IMR-90 (cell line): ENCODE data around the gene SPATA46. TPM values are rescaled to one million over a fixed set of nuclear protein-coding genes. Genes with fewer than 3 reads are reported as not detected.

Experiments used
- ATAC-seq: fragments of 200-7000 bp; cut with Tn5 transposase; 2 replicates; pipeline ENCODE4 v1.9.1; 2020; ENCODE audit warnings: low read depth, mild to moderate bottlenecking, moderate library complexity
- BruUV-seq: library from RNA; stranded (reverse); fragments of 400-500 nt; replicated peaks from 2 replicates; lab custom pipeline; 2021; lab: Mats Ljungman, UMichigan
- CTCF ChIA-PET: fragments of 300-600 bp; formaldehyde crosslinking; extraction: SDS; loops from one replicate; lab custom pipeline; 2021; ENCODE audit warnings: antibody characterized with exemption; lab: Yijun Ruan, JAX
- POLR2A ChIA-PET: fragments of 300-600 bp; sonication (Branson Sonifier 250); formaldehyde crosslinking; loops from one replicate; lab custom pipeline; 2022; ENCODE audit warnings: antibody characterized with exemption; ENCODE audit not compliant: unreplicated experiment; lab: Charles Lee
- DNase-seq: peaks from one replicate; pipeline ENCODE4 v3.0.0; 2013
- H2AFZ ChIP-seq: replicated peaks from 2 replicates; pipeline ENCODE3; 2013; ENCODE audit warnings: low read length, mild to moderate bottlenecking; ENCODE audit not compliant: poor library complexity
- H2AK5ac ChIP-seq: 2 replicates; pipeline ENCODE4 v1.6.1; 2013; ENCODE audit warnings: low read depth, low read length, inconsistent platforms
- H2AK9ac ChIP-seq: replicated peaks from 2 replicates; pipeline ENCODE3; 2013; ENCODE audit warnings: mild to moderate bottlenecking, low read depth, low read length, moderate library complexity; ENCODE audit not compliant: poor library complexity
- H2BK120ac ChIP-seq: 2 replicates; pipeline ENCODE4 v1.6.1; 2013; ENCODE audit warnings: low read depth, low read length, inconsistent platforms
- H2BK15ac ChIP-seq: 3 replicates; pipeline ENCODE4 v1.6.1; 2013; ENCODE audit warnings: low read depth, low read length, inconsistent platforms
- H2BK20ac ChIP-seq: 2 replicates; pipeline ENCODE4 v1.6.1; 2013; ENCODE audit warnings: low read depth, mild to moderate bottlenecking, inconsistent platforms, low read length, moderate library complexity
- H2BK5ac ChIP-seq: 2 replicates; pipeline ENCODE4 v1.6.1; 2013; ENCODE audit warnings: mild to moderate bottlenecking, low read depth, low read length, inconsistent platforms; ENCODE audit not compliant: poor library complexity, severe bottlenecking
- H3K14ac ChIP-seq: replicated peaks from 2 replicates; pipeline ENCODE4 v1.6.1; 2013; ENCODE audit warnings: low read depth, low read length, inconsistent platforms
- H3K18ac ChIP-seq: 2 replicates; pipeline ENCODE4 v1.6.1; 2013; ENCODE audit warnings: low read depth, low read length, control low read depth
- H3K23ac ChIP-seq: 2 replicates; pipeline ENCODE4 v1.6.1; 2013; ENCODE audit warnings: low read depth, low read length, inconsistent platforms
- H3K27ac ChIP-seq: 2 replicates; pipeline ENCODE4 v1.5.1; 2013; ENCODE audit warnings: mild to moderate bottlenecking, control low read depth, low read length; ENCODE audit not compliant: insufficient read depth
- H3K27me3 ChIP-seq: 2 replicates; pipeline ENCODE4 v1.6.1; 2013; ENCODE audit warnings: low read length; ENCODE audit not compliant: control insufficient read depth, insufficient read depth
- H3K36me3 ChIP-seq: 2 replicates; pipeline ENCODE4 v1.6.1; 2013; ENCODE audit warnings: low read length, mixed read lengths; ENCODE audit not compliant: control insufficient read depth, insufficient read depth
- H3K4ac ChIP-seq: 2 replicates; pipeline ENCODE4 v1.6.1; 2013; ENCODE audit warnings: low read depth, low read length, inconsistent platforms
- H3K4me1 ChIP-seq: 2 replicates; pipeline ENCODE4 v1.6.1; 2013; ENCODE audit warnings: low read length, mixed read lengths; ENCODE audit not compliant: control insufficient read depth, insufficient read depth
- H3K4me2 ChIP-seq: 2 replicates; pipeline ENCODE4 v1.6.1; 2013; ENCODE audit warnings: low read depth, mild to moderate bottlenecking, control low read depth, low read length, moderate library complexity
- H3K4me3 ChIP-seq: 2 replicates; pipeline ENCODE4 v1.5.1; 2013; ENCODE audit warnings: low read depth, mild to moderate bottlenecking, control low read depth, low read length, moderate library complexity; ENCODE audit not compliant: insufficient read depth
- H3K56ac ChIP-seq: 2 replicates; pipeline ENCODE4 v1.6.1; 2013; ENCODE audit warnings: low read length, inconsistent platforms; ENCODE audit not compliant: insufficient read depth; ENCODE audit errors: extremely low read depth
- H3K79me1 ChIP-seq, 2 experiments: 2 replicates each; pipeline ENCODE4 v1.6.1; 2013; ENCODE audit warnings: low read length in 2 of 2, inconsistent platforms in 1 of 2, low read depth in 1 of 2
- H3K9ac ChIP-seq: 2 replicates; pipeline ENCODE4 v1.6.1; 2013; ENCODE audit warnings: low read depth, low read length, control low read depth
- H3K9me1 ChIP-seq: 2 replicates; pipeline ENCODE4 v1.6.1; 2013; ENCODE audit warnings: low read length, inconsistent platforms; ENCODE audit not compliant: insufficient read depth
- H3K9me3 ChIP-seq: 2 replicates; pipeline ENCODE4 v1.6.1; 2013; ENCODE audit warnings: low read length; ENCODE audit not compliant: control insufficient read depth, insufficient read depth
- H4K20me1 ChIP-seq: 2 replicates; pipeline ENCODE4 v1.6.1; 2013; ENCODE audit warnings: low read length, inconsistent platforms; ENCODE audit not compliant: insufficient read depth
- H4K5ac ChIP-seq: 2 replicates; pipeline ENCODE4 v1.6.1; 2013; ENCODE audit warnings: mild to moderate bottlenecking, low read depth, low read length, control low read depth
- H4K8ac ChIP-seq, 2 experiments: 2 replicates each; pipeline ENCODE4 v1.6.1; 2013; ENCODE audit warnings: low read depth in 2 of 2, low read length in 2 of 2, control low read depth in 1 of 2, inconsistent platforms in 1 of 2
- H4K91ac ChIP-seq: 2 replicates; pipeline ENCODE4 v1.6.1; 2013; ENCODE audit warnings: low read depth, low read length, inconsistent platforms; ENCODE audit not compliant: insufficient read depth
- FOS ChIP-seq: fragments of 150-350 bp; IDR thresholded peaks from 2 replicates; pipeline ENCODE4 v1.6.1; 2016; ENCODE audit warnings: low read depth, low read length
- SMC3 ChIP-seq: fragments of 150-350 bp; IDR thresholded peaks from 2 replicates; pipeline ENCODE4 v1.6.1; 2016; ENCODE audit warnings: low read depth, mild to moderate bottlenecking, antibody characterized with exemption, low read length, moderate library complexity
- WGBS, 2 experiments: methylation state at CpG; one replicate each; pipeline versions ENCODE4 v1.1.5 to v1.1.7; 2013; ENCODE audit warnings: missing lambda C conversion rate in 2 of 2; ENCODE audit not compliant: insufficient read length in 1 of 2; ENCODE audit errors: extremely low coverage in 2 of 2; 5-methylcytosine and 5-hydroxymethylcytosine counted together
- dilution Hi-C: fragments of 300-500 bp; cut with HindIII; formaldehyde crosslinking; loops from one replicate; pipeline ENCODE4 v1.14.3; 2018; ENCODE audit warnings: low sequenced_read_pairs; ENCODE audit not compliant: unreplicated experiment
- in situ Hi-C: fragments of 300-500 bp; cut with MboI; formaldehyde crosslinking; loops from 3 replicates; pipeline ENCODE4 v1.14.3; 2019; ENCODE audit warnings: low sequenced_read_pairs, inconsistent platforms, mixed read lengths
- intact Hi-C: fragments of 100-400 bp; cut with micrococcal nuclease; formaldehyde crosslinking; loops from 2 replicates; pipeline ENCODE4 v1.10.0; 2022
- polyA plus RNA-seq, 3 experiments: library from polyadenylated mRNA; depleted of rRNA; stranded (reverse); fragments of >200 nt; gene quantifications; 2 replicates each; pipeline ENCODE4 v1.2.3, GENCODE V29; 2012; ENCODE audit warnings: low replicate concordance in 1 of 3
- total RNA-seq: library from RNA; depleted of rRNA; stranded (reverse); fragments of >200 nt; gene quantifications from 2 replicates; pipeline ENCODE4 v1.2.3, GENCODE V29; 2012

SPATA46 gene
- total and polyA plus RNA-seq, 2 of the 4 experiments (the other 2 are of a cell fraction): not detected

DNA sequence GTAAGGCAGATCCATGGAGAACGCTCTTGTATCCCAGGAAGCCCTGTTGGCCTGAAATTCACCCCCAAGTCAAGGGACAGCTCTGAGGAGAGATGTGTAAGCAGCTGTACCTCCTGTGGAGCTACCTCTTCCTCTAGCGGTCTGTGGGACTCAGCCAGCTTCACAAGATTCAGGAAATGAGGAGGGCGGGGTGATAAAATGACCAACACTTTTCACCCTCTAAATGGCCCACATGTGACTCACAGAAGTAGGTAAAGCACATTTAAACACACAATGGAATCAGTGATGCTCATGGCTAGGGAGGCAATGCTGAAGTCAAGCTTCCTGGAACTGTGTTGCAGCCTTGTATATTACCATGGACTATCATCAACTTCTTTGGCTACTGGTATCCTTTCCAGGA is 35.3 kb upstream of the SPATA46 start, which contains the start of gene SH2D1B:
TSS of gene SH2D1B (minus strand) at position 135 of the 400 bp plus-strand sequence. CDS start at position 15, 120 bp downstream.
- no peak for ATAC-seq
- dilution Hi-C loops (no loop called here), in situ Hi-C loops (no loop called here), intact Hi-C loops (no loop called here)
- no peak within 1 kb of the TSS for H2BK20ac ChIP-seq
- H3K9me1 ChIP-seq: no peaks in the 10 kb centered on the region
- no peak within 1 kb of the TSS for H3K56ac ChIP-seq
- H3K4me2 ChIP-seq: no peak within 1 kb of the TSS
- H3K79me1 ChIP-seq: no peaks in the 10 kb centered on the region
- no peaks in the 10 kb centered on the region for H4K20me1 ChIP-seq
- ChIA-PET POLR2A (no interaction called here), CTCF (no interaction called here)
- no peak within 1 kb of the TSS for H2BK15ac ChIP-seq
- H3K9me3 ChIP-seq: no peaks in the 10 kb centered on the region
- H3K4ac ChIP-seq: no peak within 1 kb of the TSS
- DNase-seq: no peak
- BruUV-seq: no TSS peak
- no peak within 1 kb of the TSS for H4K91ac ChIP-seq
- no peak within 1 kb of the TSS for H2AFZ ChIP-seq
- no peak within 1 kb of the TSS for H2AK5ac ChIP-seq
- H3K36me3 ChIP-seq: no peaks in the 10 kb centered on the region
- WGBS, 2 experiments: no CpG with 5 or more reads among the region's 3 CpGs
- H2AK9ac ChIP-seq: no peak within 1 kb of the TSS
- no peak within 1 kb of the TSS for H3K14ac ChIP-seq
- TF ChIP-seq SMC3: no peak
- no peak for TF ChIP-seq FOS
- no peak within 1 kb of the TSS for H3K9ac ChIP-seq
- no peak within 1 kb of the TSS for H3K27ac ChIP-seq
- H4K5ac ChIP-seq: no peak within 1 kb of the TSS
- H3K4me3 ChIP-seq: no peak within 1 kb of the TSS
- no peak within 1 kb of the TSS for H3K23ac ChIP-seq
- H3K18ac ChIP-seq: no peak within 1 kb of the TSS
- no peak within 1 kb of the TSS for H4K8ac ChIP-seq
- H3K27me3 ChIP-seq: peaks cover 4% of the 10 kb centered on the region; the same call in 1 of the 2 replicates
- H2BK5ac ChIP-seq: no peak within 1 kb of the TSS
- no peaks in the 10 kb centered on the region for H3K4me1 ChIP-seq
- no peak within 1 kb of the TSS for H2BK120ac ChIP-seq
